ENCODE data around the gene NIP7.

DNA sequence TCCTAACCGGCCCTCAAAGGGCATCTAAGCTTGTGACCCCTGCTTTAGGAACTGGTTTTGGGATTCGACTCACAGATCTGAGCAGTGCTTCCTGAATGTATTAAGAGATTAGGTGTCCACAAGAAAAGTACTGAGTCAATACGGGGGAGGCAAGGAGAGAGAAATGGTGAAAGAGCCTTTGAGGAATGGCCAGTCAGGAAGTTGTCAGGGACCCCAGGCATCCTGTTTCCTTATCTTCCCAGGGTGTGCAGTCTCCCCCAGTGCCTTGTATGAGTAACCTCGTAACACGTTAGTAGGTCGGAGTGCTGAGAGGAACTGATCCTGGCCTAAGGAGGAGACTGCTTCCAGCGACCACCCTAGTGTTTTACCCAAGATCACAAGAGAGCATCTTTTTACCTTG lies 28.4 kb downstream of the NIP7 start:
- TF ChIP-seq, protein P1, sequence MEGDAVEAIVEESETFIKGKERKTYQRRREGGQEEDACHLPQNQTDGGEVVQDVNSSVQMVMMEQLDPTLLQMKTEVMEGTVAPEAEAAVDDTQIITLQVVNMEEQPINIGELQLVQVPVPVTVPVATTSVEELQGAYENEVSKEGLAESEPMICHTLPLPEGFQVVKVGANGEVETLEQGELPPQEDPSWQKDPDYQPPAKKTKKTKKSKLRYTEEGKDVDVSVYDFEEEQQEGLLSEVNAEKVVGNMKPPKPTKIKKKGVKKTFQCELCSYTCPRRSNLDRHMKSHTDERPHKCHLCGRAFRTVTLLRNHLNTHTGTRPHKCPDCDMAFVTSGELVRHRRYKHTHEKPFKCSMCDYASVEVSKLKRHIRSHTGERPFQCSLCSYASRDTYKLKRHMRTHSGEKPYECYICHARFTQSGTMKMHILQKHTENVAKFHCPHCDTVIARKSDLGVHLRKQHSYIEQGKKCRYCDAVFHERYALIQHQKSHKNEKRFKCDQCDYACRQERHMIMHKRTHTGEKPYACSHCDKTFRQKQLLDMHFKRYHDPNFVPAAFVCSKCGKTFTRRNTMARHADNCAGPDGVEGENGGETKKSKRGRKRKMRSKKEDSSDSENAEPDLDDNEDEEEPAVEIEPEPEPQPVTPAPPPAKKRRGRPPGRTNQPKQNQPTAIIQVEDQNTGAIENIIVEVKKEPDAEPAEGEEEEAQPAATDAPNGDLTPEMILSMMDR (IDR thresholded peaks at IDR 0.05): no peak
- TF ChIP-seq POLR2A (IDR thresholded peaks at IDR 0.05): no peak

All from body of pancreas (tissue), 4 donors.